ENCODE data around the gene MAN1A1. TPM values are rescaled to one million over a fixed set of nuclear protein-coding genes. Genes with fewer than 3 reads are reported as not detected.

MAN1A1 gene
- total RNA-seq, 4 donors from 2014 or later = 52.7 to 123 (median 97.1) TPM

- no peak for DNase-seq
- Histone ChIP-seq H3K27me3 (no peaks in the 10 kb centered on the region), H3K36me3 (no peaks in the 10 kb centered on the region), H3K4me1 (no peaks in the 10 kb centered on the region), H3K4me3 (no peak overlapping the region), H3K27ac (no peak overlapping the region), H3K9me3 (no peaks in the 10 kb centered on the region)
- intact Hi-C loops (cut with DNase I; ENCODE audit: low total_unique reads) (no loop called here), in situ Hi-C loops (cut with MboI; ENCODE audit: low pct_ligation_motif_present in 1 of 4, low pct_unique_long_range_greater_than_20kb in 1 of 4, low sequenced_read_pairs in 3 of 4) (no loop called here)
- WGBS, 2 donors (ENCODE audit: low coverage in 1 of 2) = 99% methylated on average over 3 of the region's 3 CpGs; no CpG with 5 or more reads in 1 of the 2 donors
- TF ChIP-seq POLR2A (IDR thresholded peaks at IDR 0.05) (no peak), EP300 (IDR thresholded peaks at IDR 0.05; ENCODE audit: low read depth) (no peak), POLR2AphosphoS5 (IDR thresholded peaks at IDR 0.05) (no peak), CTCF (IDR thresholded peaks at IDR 0.05) (no peak)
Measured at GRCh38 chr6:119166024-119166784, 183.4 kb downstream of the MAN1A1 start.

- intact Hi-C loops (cut with DNase I; ENCODE audit: low total_unique reads) = no loop called here
- WGBS, 2 donors (ENCODE audit: low coverage in 1 of 2) = 86 to 87% methylated on average over 8 of the region's 8 CpGs
- in situ Hi-C loops (cut with MboI; ENCODE audit: low pct_ligation_motif_present in 1 of 4, low pct_unique_long_range_greater_than_20kb in 1 of 4, low sequenced_read_pairs in 3 of 4) = no loop called here
- H3K27ac ChIP-seq = no peak overlapping the region
- H3K27me3 ChIP-seq = no peaks in the 10 kb centered on the region
- TF ChIP-seq POLR2AphosphoS5 (IDR thresholded peaks at IDR 0.05) (no peak), POLR2A (IDR thresholded peaks at IDR 0.05) (no peak), CTCF (IDR thresholded peaks at IDR 0.05) (no peak), EP300 (IDR thresholded peaks at IDR 0.05; ENCODE audit: low read depth) (no peak)
- no peak overlapping the region for H3K4me3 ChIP-seq
- no peaks in the 10 kb centered on the region for H3K36me3 ChIP-seq
- DNase-seq = no peak
- H3K4me1 ChIP-seq = no peaks in the 10 kb centered on the region
- no peaks in the 10 kb centered on the region for H3K9me3 ChIP-seq
Measured at GRCh38 chr6:119163006-119163405, 186.6 kb downstream of the MAN1A1 start.

GRCh38 chr6:119162134-119162775 is 187.3 kb downstream of the MAN1A1 start:
- Histone ChIP-seq H3K4me3 (no peak overlapping the region), H3K27ac (no peak overlapping the region), H3K4me1 (peaks cover 0 to 2% (median under 1%) of the 10 kb centered on the region in 4 donors), H3K27me3 (no peaks in the 10 kb centered on the region), H3K36me3 (no peaks in the 10 kb centered on the region), H3K9me3 (no peaks in the 10 kb centered on the region)
- intact Hi-C loops (cut with DNase I; ENCODE audit: low total_unique reads) (no loop called here), in situ Hi-C loops (cut with MboI; ENCODE audit: low pct_ligation_motif_present in 1 of 4, low pct_unique_long_range_greater_than_20kb in 1 of 4, low sequenced_read_pairs in 3 of 4) (no loop called here)
- DNase-seq = no peak
- no peak for TF ChIP-seq CTCF (IDR thresholded peaks at IDR 0.05)
- TF ChIP-seq EP300 (IDR thresholded peaks at IDR 0.05; ENCODE audit: low read depth) = no peak
- TF ChIP-seq POLR2A (IDR thresholded peaks at IDR 0.05) = no peak
- no peak for TF ChIP-seq POLR2AphosphoS5 (IDR thresholded peaks at IDR 0.05)
- WGBS, 2 donors (ENCODE audit: low coverage in 1 of 2) = 85% methylated on average over 2 of the region's 2 CpGs

- Histone ChIP-seq H3K27me3 (no peaks in the 10 kb centered on the region), H3K36me3 (no peaks in the 10 kb centered on the region), H3K9me3 (no peaks in the 10 kb centered on the region), H3K27ac (no peak overlapping the region), H3K4me1 (peaks cover 0 to 6% (median 2%) of the 10 kb centered on the region in 4 donors), H3K4me3 (no peak overlapping the region)
- intact Hi-C loops (cut with DNase I; ENCODE audit: low total_unique reads) = no loop called here
- 76 to 100% methylated on average over 4 of the region's 4 CpGs for WGBS, 2 donors (ENCODE audit: low coverage in 1 of 2)
- TF ChIP-seq POLR2AphosphoS5 (IDR thresholded peaks at IDR 0.05) (no peak), POLR2A (IDR thresholded peaks at IDR 0.05) (no peak), EP300 (IDR thresholded peaks at IDR 0.05; ENCODE audit: low read depth) (no peak), CTCF (IDR thresholded peaks at IDR 0.05) (no peak)
- in situ Hi-C loops (cut with MboI; ENCODE audit: low pct_ligation_motif_present in 1 of 4, low pct_unique_long_range_greater_than_20kb in 1 of 4, low sequenced_read_pairs in 3 of 4) = no loop called here
- no peak for DNase-seq
Measured at GRCh38 chr6:119161438-119161837, 188.1 kb downstream of the MAN1A1 start.

Data from transverse colon (tissue), 4 donors.